ENCODE results near the gene SLC18A3. TPM values are rescaled to one million over a fixed set of nuclear protein-coding genes. Genes with fewer than 3 reads are reported as not detected.

The SLC18A3 gene
- total RNA-seq, 1 experiment from 2014 or later = not detected

GRCh38 chr10:49595713-49596492 lies 14.2 kb upstream of the SLC18A3 start:
- DNase-seq (ENCODE audit: low read depth) = no peak

- DNase-seq (ENCODE audit: low read depth) = no peak
These were observed 13.7 kb upstream of the SLC18A3 start for GRCh38 chr10:49596493-49596809.

GRCh38 chr10:49596836-49597235 lies 13.3 kb upstream of the SLC18A3 start:
- no peak for DNase-seq (ENCODE audit: low read depth)

GRCh38 chr10:49597426-49598163 lies 12.5 kb upstream of the SLC18A3 start:
- DNase-seq (ENCODE audit: low read depth) = no peak

- no peak for DNase-seq (ENCODE audit: low read depth)
These were observed 11.8 kb upstream of the SLC18A3 start for GRCh38 chr10:49598164-49598856.

GRCh38 chr10:49598986-49599385 lies 11.1 kb upstream of the SLC18A3 start:
- DNase-seq (ENCODE audit: low read depth) = no peak

- DNase-seq (ENCODE audit: low read depth) = no peak
These were observed 10.6 kb upstream of the SLC18A3 start for GRCh38 chr10:49599546-49599945.

GRCh38 chr10:49600046-49600445 lies 10.1 kb upstream of the SLC18A3 start:
- DNase-seq (ENCODE audit: low read depth) = no peak

GRCh38 chr10:49600781-49601400 lies 9.2 kb upstream of the SLC18A3 start:
- DNase-seq (ENCODE audit: low read depth) = no peak

- no peak for DNase-seq (ENCODE audit: low read depth)
These were observed 8.3 kb upstream of the SLC18A3 start for GRCh38 chr10:49601857-49602256.

- DNase-seq (ENCODE audit: low read depth) = no peak
These were observed 7.6 kb upstream of the SLC18A3 start for GRCh38 chr10:49602380-49603023.

GRCh38 chr10:49605216-49605938 lies 4.7 kb upstream of the SLC18A3 start:
- DNase-seq (ENCODE audit: low read depth) = no peak

- no peak for DNase-seq (ENCODE audit: low read depth)
These were observed 4.1 kb upstream of the SLC18A3 start for GRCh38 chr10:49605939-49606509.

GRCh38 chr10:49606981-49607535 lies 3.1 kb upstream of the SLC18A3 start:
- peak; percentile 46 for DNase-seq (ENCODE audit: low read depth)

GRCh38 chr10:49608166-49609005 lies 1.7 kb upstream of the SLC18A3 start:
- DNase-seq (ENCODE audit: low read depth) = no peak

- no peak for DNase-seq (ENCODE audit: low read depth)
These were observed 1.2 kb upstream of the SLC18A3 start for GRCh38 chr10:49609006-49609282.

- DNase-seq (ENCODE audit: low read depth) = no peak
These were observed 612 bp upstream of the SLC18A3 start for GRCh38 chr10:49609283-49610113.

- DNase-seq (ENCODE audit: low read depth) = no peak
These were observed 502 bp downstream of the SLC18A3 start for GRCh38 chr10:49610458-49611165.
